ENCODE data around the gene TAS2R40.
"Not testable (repeated sequence)": the region's sequence is repeated elsewhere in the genome, so short reads cannot be mapped to it uniquely, and the experiment has no call there.

Gene TAS2R40

GRCh38 chr7:143221737-143222136 lies at the start of gene TAS2R40:
TSS of gene TAS2R40 (plus strand) at chr7:143222037. CDS start at chr7:143222079, 42 bp downstream.
- Histone ChIP-seq H3K36me3 (ENCODE audit: control insufficient read depth, insufficient read depth, low read length) (no peaks in the 10 kb centered on the region), H3K9ac (ENCODE audit: low read depth, low read length) (no peak within 1 kb of the TSS), H3K9me3 (ENCODE audit: control insufficient read depth, insufficient read depth, low read length) (no peaks in the 10 kb centered on the region), H3K4me1 (ENCODE audit: control insufficient read depth, insufficient read depth, low read length) (no peaks in the 10 kb centered on the region), H3K27me3 (ENCODE audit: control insufficient read depth, insufficient read depth, low read length) (no peaks in the 10 kb centered on the region), H3K4me3 (ENCODE audit: low read depth, low read length) (no peak within 1 kb of the TSS)

- no peak overlapping the region for H3K9ac ChIP-seq (ENCODE audit: low read depth, low read length)
- H3K27me3 ChIP-seq (ENCODE audit: control insufficient read depth, insufficient read depth, low read length): no peaks in the 10 kb centered on the region
- H3K4me1 ChIP-seq (ENCODE audit: control insufficient read depth, insufficient read depth, low read length): no peaks in the 10 kb centered on the region
- H3K4me3 ChIP-seq (ENCODE audit: low read depth, low read length): no peak overlapping the region
- H3K9me3 ChIP-seq (ENCODE audit: control insufficient read depth, insufficient read depth, low read length): peaks cover 3% of the 10 kb centered on the region
- no peaks in the 10 kb centered on the region for H3K36me3 ChIP-seq (ENCODE audit: control insufficient read depth, insufficient read depth, low read length)
Observed at GRCh38 chr7:143172354-143172753, 49.5 kb upstream of the TAS2R40 start.

- H3K36me3 ChIP-seq (ENCODE audit: control insufficient read depth, insufficient read depth, low read length): no peaks in the 10 kb centered on the region
- H3K4me3 ChIP-seq (ENCODE audit: low read depth, low read length): no peak overlapping the region
- H3K9me3 ChIP-seq (ENCODE audit: control insufficient read depth, insufficient read depth, low read length): no peaks in the 10 kb centered on the region
- H3K27me3 ChIP-seq (ENCODE audit: control insufficient read depth, insufficient read depth, low read length): no peaks in the 10 kb centered on the region
- H3K4me1 ChIP-seq (ENCODE audit: control insufficient read depth, insufficient read depth, low read length): no peaks in the 10 kb centered on the region
- no peak overlapping the region for H3K9ac ChIP-seq (ENCODE audit: low read depth, low read length)
Observed at GRCh38 chr7:143176128-143176527, 45.7 kb upstream of the TAS2R40 start.

GRCh38 chr7:143177374-143178119 lies 44.3 kb upstream of the TAS2R40 start:
- H3K9ac ChIP-seq (ENCODE audit: low read depth, low read length): no peak overlapping the region
- no peaks in the 10 kb centered on the region for H3K9me3 ChIP-seq (ENCODE audit: control insufficient read depth, insufficient read depth, low read length)
- H3K36me3 ChIP-seq (ENCODE audit: control insufficient read depth, insufficient read depth, low read length): no peaks in the 10 kb centered on the region
- no peaks in the 10 kb centered on the region for H3K27me3 ChIP-seq (ENCODE audit: control insufficient read depth, insufficient read depth, low read length)
- no peak overlapping the region for H3K4me3 ChIP-seq (ENCODE audit: low read depth, low read length)
- no peaks in the 10 kb centered on the region for H3K4me1 ChIP-seq (ENCODE audit: control insufficient read depth, insufficient read depth, low read length)

GRCh38 chr7:143180771-143181170 lies 41.1 kb upstream of the TAS2R40 start:
- H3K27me3 ChIP-seq (ENCODE audit: control insufficient read depth, insufficient read depth, low read length); H3K4me1 ChIP-seq (ENCODE audit: control insufficient read depth, insufficient read depth, low read length); H3K9me3 ChIP-seq (ENCODE audit: control insufficient read depth, insufficient read depth, low read length); H3K4me3 ChIP-seq (ENCODE audit: low read depth, low read length); H3K9ac ChIP-seq (ENCODE audit: low read depth, low read length); H3K36me3 ChIP-seq (ENCODE audit: control insufficient read depth, insufficient read depth, low read length): not testable (repeated sequence)

- Histone ChIP-seq H3K4me3 (ENCODE audit: low read depth, low read length) (no peak overlapping the region), H3K36me3 (ENCODE audit: control insufficient read depth, insufficient read depth, low read length) (no peaks in the 10 kb centered on the region), H3K9ac (ENCODE audit: low read depth, low read length) (no peak overlapping the region), H3K27me3 (ENCODE audit: control insufficient read depth, insufficient read depth, low read length) (no peaks in the 10 kb centered on the region), H3K4me1 (ENCODE audit: control insufficient read depth, insufficient read depth, low read length) (no peaks in the 10 kb centered on the region), H3K9me3 (ENCODE audit: control insufficient read depth, insufficient read depth, low read length) (no peaks in the 10 kb centered on the region)
Observed at GRCh38 chr7:143181349-143181748, 40.5 kb upstream of the TAS2R40 start.

GRCh38 chr7:143183024-143183423 lies 38.8 kb upstream of the TAS2R40 start, which contains the start of gene TAS2R39:
TSS of gene TAS2R39 (plus strand) at chr7:143183419. CDS start at chr7:143183419, 0 bp downstream.
- Histone ChIP-seq H3K27me3 (ENCODE audit: control insufficient read depth, insufficient read depth, low read length) (no peaks in the 10 kb centered on the region), H3K9me3 (ENCODE audit: control insufficient read depth, insufficient read depth, low read length) (no peaks in the 10 kb centered on the region), H3K4me1 (ENCODE audit: control insufficient read depth, insufficient read depth, low read length) (no peaks in the 10 kb centered on the region), H3K9ac (ENCODE audit: low read depth, low read length) (no peak within 1 kb of the TSS), H3K36me3 (ENCODE audit: control insufficient read depth, insufficient read depth, low read length) (no peaks in the 10 kb centered on the region), H3K4me3 (ENCODE audit: low read depth, low read length) (no peak within 1 kb of the TSS)

- Histone ChIP-seq H3K27me3 (ENCODE audit: control insufficient read depth, insufficient read depth, low read length) (no peaks in the 10 kb centered on the region), H3K9me3 (ENCODE audit: control insufficient read depth, insufficient read depth, low read length) (no peaks in the 10 kb centered on the region), H3K9ac (ENCODE audit: low read depth, low read length) (no peak overlapping the region), H3K4me3 (ENCODE audit: low read depth, low read length) (no peak overlapping the region), H3K4me1 (ENCODE audit: control insufficient read depth, insufficient read depth, low read length) (peaks cover 4% of the 10 kb centered on the region), H3K36me3 (ENCODE audit: control insufficient read depth, insufficient read depth, low read length) (no peaks in the 10 kb centered on the region)
Observed at GRCh38 chr7:143185551-143185950, 36.3 kb upstream of the TAS2R40 start.

GRCh38 chr7:143188994-143189393 lies 32.8 kb upstream of the TAS2R40 start:
- no peaks in the 10 kb centered on the region for H3K27me3 ChIP-seq (ENCODE audit: control insufficient read depth, insufficient read depth, low read length)
- H3K4me1 ChIP-seq (ENCODE audit: control insufficient read depth, insufficient read depth, low read length): peaks cover 4% of the 10 kb centered on the region
- no peak overlapping the region for H3K9ac ChIP-seq (ENCODE audit: low read depth, low read length)
- H3K4me3 ChIP-seq (ENCODE audit: low read depth, low read length): no peak overlapping the region
- H3K9me3 ChIP-seq (ENCODE audit: control insufficient read depth, insufficient read depth, low read length): no peaks in the 10 kb centered on the region
- H3K36me3 ChIP-seq (ENCODE audit: control insufficient read depth, insufficient read depth, low read length): no peaks in the 10 kb centered on the region

GRCh38 chr7:143193880-143194279 lies 28.0 kb upstream of the TAS2R40 start:
- Histone ChIP-seq H3K4me3 (ENCODE audit: low read depth, low read length) (no peak overlapping the region), H3K9ac (ENCODE audit: low read depth, low read length) (no peak overlapping the region), H3K27me3 (ENCODE audit: control insufficient read depth, insufficient read depth, low read length) (no peaks in the 10 kb centered on the region), H3K9me3 (ENCODE audit: control insufficient read depth, insufficient read depth, low read length) (no peaks in the 10 kb centered on the region), H3K4me1 (ENCODE audit: control insufficient read depth, insufficient read depth, low read length) (peaks cover 4% of the 10 kb centered on the region), H3K36me3 (ENCODE audit: control insufficient read depth, insufficient read depth, low read length) (no peaks in the 10 kb centered on the region)

GRCh38 chr7:143199040-143199439 lies 22.8 kb upstream of the TAS2R40 start:
- Histone ChIP-seq H3K4me1 (ENCODE audit: control insufficient read depth, insufficient read depth, low read length) (no peaks in the 10 kb centered on the region), H3K4me3 (ENCODE audit: low read depth, low read length) (no peak overlapping the region), H3K9ac (ENCODE audit: low read depth, low read length) (no peak overlapping the region), H3K27me3 (ENCODE audit: control insufficient read depth, insufficient read depth, low read length) (no peaks in the 10 kb centered on the region), H3K36me3 (ENCODE audit: control insufficient read depth, insufficient read depth, low read length) (no peaks in the 10 kb centered on the region), H3K9me3 (ENCODE audit: control insufficient read depth, insufficient read depth, low read length) (no peaks in the 10 kb centered on the region)

- no peak overlapping the region for H3K4me3 ChIP-seq (ENCODE audit: low read depth, low read length)
Observed at GRCh38 chr7:143202161-143202560, 19.7 kb upstream of the TAS2R40 start.

More at GRCh38 chr7:143202161-143202560, 19.7 kb upstream of the TAS2R40 start:
- Histone ChIP-seq H3K36me3 (ENCODE audit: control insufficient read depth, insufficient read depth, low read length) (no peaks in the 10 kb centered on the region), H3K27me3 (ENCODE audit: control insufficient read depth, insufficient read depth, low read length) (no peaks in the 10 kb centered on the region), H3K9ac (ENCODE audit: low read depth, low read length) (no peak overlapping the region), H3K9me3 (ENCODE audit: control insufficient read depth, insufficient read depth, low read length) (no peaks in the 10 kb centered on the region), H3K4me1 (ENCODE audit: control insufficient read depth, insufficient read depth, low read length) (no peaks in the 10 kb centered on the region)

Measured in iPS-15b (cell line).